Smooth muscle cell (in vitro differentiated cells): ENCODE results near the gene DHX38. TPM values are rescaled to one million over a fixed set of nuclear protein-coding genes. Genes with fewer than 3 reads are reported as not detected.

Source experiments
- DNase-seq: peaks from one replicate; lab custom pipeline; 2025; ENCODE audit not compliant: unreplicated experiment; lab: John Stamatoyannopoulos, UW
- H2AFZ ChIP-seq: fragments of 200-600 bp; sonication (generic); 2 replicates; pipeline ENCODE4 v1.6.0; 2016; ENCODE audit warnings: antibody characterized with exemption, low read depth, mild to moderate bottlenecking
- H3F3A ChIP-seq: fragments of 200-600 bp; sonication (generic); 2 replicates; pipeline ENCODE4 v1.6.0; 2017; ENCODE audit warnings: antibody characterized with exemption, low read depth
- H3K27ac ChIP-seq: fragments of 200-600 bp; sonication (generic); 2 replicates; pipeline ENCODE4 v1.5.1; 2016; ENCODE audit warnings: low read depth, mild to moderate bottlenecking
- H3K27me3 ChIP-seq: fragments of 200-600 bp; sonication (generic); 2 replicates; pipeline ENCODE4 v1.6.1; 2016; ENCODE audit warnings: low read depth, mild to moderate bottlenecking
- H3K36me3 ChIP-seq: fragments of 200-600 bp; sonication (generic); 2 replicates; pipeline ENCODE4 v1.5.1; 2016; ENCODE audit warnings: low read depth
- H3K4me1 ChIP-seq: fragments of 200-600 bp; sonication (generic); 2 replicates; pipeline ENCODE4 v1.5.1; 2016; ENCODE audit warnings: low read depth
- H3K4me2 ChIP-seq: fragments of 200-600 bp; sonication (generic); 2 replicates; pipeline ENCODE4 v1.6.0; 2016; ENCODE audit warnings: mild to moderate bottlenecking
- H3K4me3 ChIP-seq: fragments of 200-600 bp; sonication (generic); 2 replicates; pipeline ENCODE4 v1.5.1; 2016; ENCODE audit warnings: mild to moderate bottlenecking
- H3K79me2 ChIP-seq: fragments of 200-600 bp; sonication (generic); 2 replicates; pipeline ENCODE4 v1.6.0; 2016; ENCODE audit warnings: low read depth, mild to moderate bottlenecking
- H3K9ac ChIP-seq: fragments of 200-600 bp; sonication (generic); 2 replicates; pipeline ENCODE4 v1.6.0; 2016; ENCODE audit warnings: low read depth
- H3K9me3 ChIP-seq: fragments of 200-600 bp; sonication (generic); replicated peaks from 2 replicates; pipeline ENCODE4 v1.5.1; 2016; ENCODE audit warnings: low read depth
- H4K20me1 ChIP-seq: fragments of 200-600 bp; sonication (generic); 2 replicates; pipeline ENCODE4 v1.6.0; 2016; ENCODE audit warnings: low read depth
- CTCF ChIP-seq: fragments of 200-600 bp; sonication (generic); IDR thresholded peaks from 2 replicates; pipeline ENCODE4 v1.5.1; 2017; ENCODE audit warnings: borderline replicate concordance, mild to moderate bottlenecking, antibody characterized with exemption; ENCODE audit not compliant: insufficient read depth, poor library complexity, severe bottlenecking
- WGBS: methylation state at CpG from one replicate; pipeline ENCODE4 v1.1.7; 2016; ENCODE audit warnings: low lambda C conversion rate; 5-methylcytosine and 5-hydroxymethylcytosine counted together
- polyA plus RNA-seq: library from polyadenylated mRNA; unstranded; fragments of >200 nt; fragmentation: Nextera tagmentation; extraction: Ambion mirVana; gene quantifications from 2 replicates; pipeline ENCODE4 v1.2.1, GENCODE V29; 2016
- total RNA-seq: library from RNA; depleted of rRNA; stranded (reverse); fragments of >200 nt; gene quantifications from 2 replicates; pipeline ENCODE4 v1.2.3, GENCODE V29; 2014

The DHX38 gene
- total and polyA plus RNA-seq, 2 experiments from 2014 or later, result 30.8 to 45.4 TPM

DNA sequence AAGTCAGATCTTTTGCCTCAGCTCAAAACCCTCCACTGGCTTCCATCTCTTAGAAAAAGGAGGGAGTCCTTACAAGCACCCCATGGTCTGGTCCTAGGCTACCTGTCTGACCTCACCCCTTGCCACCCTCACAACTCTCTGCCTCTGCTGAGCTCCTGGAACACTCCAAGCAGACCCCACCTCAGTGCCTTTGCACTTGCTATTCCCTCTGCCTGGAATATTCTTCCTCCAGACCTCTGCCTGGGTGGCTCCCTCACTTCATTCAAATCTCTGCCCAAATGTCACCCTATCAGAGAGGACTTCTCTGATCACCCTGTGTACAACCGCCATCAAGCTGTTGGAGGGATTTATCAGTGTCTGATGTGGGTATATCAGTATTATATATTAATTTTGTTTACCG, 40.9 kb downstream of the DHX38 start:
- H3K36me3 ChIP-seq, result no peaks in the 10 kb centered on the region
- no peak overlapping the region for H2AFZ ChIP-seq
- no peak overlapping the region for H3K9ac ChIP-seq
- 91% methylated on average over 2 of the region's 2 CpGs for WGBS
- DNase-seq, result no peak
- H3F3A ChIP-seq, result no peaks in the 10 kb centered on the region
- no peaks in the 10 kb centered on the region for H4K20me1 ChIP-seq
- no peak for TF ChIP-seq CTCF
- no peaks in the 10 kb centered on the region for H3K27me3 ChIP-seq
- no peak overlapping the region for H3K4me2 ChIP-seq
- H3K27ac ChIP-seq, result no peak overlapping the region
- no peaks in the 10 kb centered on the region for H3K4me1 ChIP-seq
- H3K79me2 ChIP-seq, result no peaks in the 10 kb centered on the region
- no peak overlapping the region for H3K4me3 ChIP-seq
- H3K9me3 ChIP-seq, result no peaks in the 10 kb centered on the region

- Histone ChIP-seq H3K4me3 (no peak overlapping the region), H3K9me3 (no peaks in the 10 kb centered on the region), H3K79me2 (no peaks in the 10 kb centered on the region), H3K9ac (no peak overlapping the region), H3K27me3 (no peaks in the 10 kb centered on the region), H4K20me1 (no peaks in the 10 kb centered on the region), H3K4me2 (no peak overlapping the region), H3K4me1 (no peaks in the 10 kb centered on the region), H3K36me3 (no peaks in the 10 kb centered on the region), H2AFZ (no peak overlapping the region), H3F3A (no peaks in the 10 kb centered on the region), H3K27ac (no peak overlapping the region)
- DNase-seq, result no peak
- TF ChIP-seq CTCF, result no peak
- 96% methylated on average over 15 of the region's 15 CpGs for WGBS
These were observed 43.9 kb downstream of the DHX38 start for GRCh38 chr16:72137380-72138063.

- Histone ChIP-seq H3K79me2 (no peaks in the 10 kb centered on the region), H3K4me1 (no peaks in the 10 kb centered on the region), H3K4me2 (no peak overlapping the region), H3K9ac (no peak overlapping the region), H2AFZ (no peak overlapping the region), H3K9me3 (no peaks in the 10 kb centered on the region), H3F3A (no peaks in the 10 kb centered on the region), H3K36me3 (no peaks in the 10 kb centered on the region), H4K20me1 (no peaks in the 10 kb centered on the region), H3K4me3 (no peak overlapping the region), H3K27ac (no peak overlapping the region), H3K27me3 (no peaks in the 10 kb centered on the region)
- 93% methylated on average over 4 of the region's 4 CpGs for WGBS
- DNase-seq, result no peak
- TF ChIP-seq CTCF, result no peak
These were observed 44.5 kb downstream of the DHX38 start for GRCh38 chr16:72138064-72138572.

DNA sequence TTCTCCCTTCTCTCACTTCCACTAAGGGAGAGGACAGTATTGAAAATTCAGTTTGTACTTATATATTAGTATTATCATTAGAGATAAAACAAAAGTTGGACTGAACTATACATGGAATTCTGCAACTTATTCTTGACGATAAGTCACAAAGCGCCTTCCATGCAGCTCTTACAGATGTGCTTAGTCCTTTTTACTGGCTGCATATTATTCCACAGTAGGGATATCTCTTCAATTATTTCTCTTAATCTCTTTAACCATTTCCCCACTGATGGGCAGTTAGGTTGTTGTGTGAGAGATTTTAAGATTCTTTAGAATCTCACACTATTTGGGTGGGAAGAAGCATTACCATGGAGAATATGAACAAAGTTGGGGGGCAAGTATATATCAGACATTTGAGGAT, 46.3 kb downstream of the DHX38 start:
- H3K36me3 ChIP-seq, result no peaks in the 10 kb centered on the region
- DNase-seq, result no peak
- H4K20me1 ChIP-seq, result no peaks in the 10 kb centered on the region
- no peak overlapping the region for H3K4me3 ChIP-seq
- no peak overlapping the region for H3K4me2 ChIP-seq
- H3K27ac ChIP-seq, result no peak overlapping the region
- H3K9me3 ChIP-seq, result no peaks in the 10 kb centered on the region
- no peaks in the 10 kb centered on the region for H3K79me2 ChIP-seq
- no peaks in the 10 kb centered on the region for H3F3A ChIP-seq
- WGBS, result 97% methylated on average over 2 of the region's 2 CpGs
- H3K4me1 ChIP-seq, result no peaks in the 10 kb centered on the region
- H2AFZ ChIP-seq, result no peak overlapping the region
- TF ChIP-seq CTCF, result no peak
- H3K27me3 ChIP-seq, result no peaks in the 10 kb centered on the region
- no peak overlapping the region for H3K9ac ChIP-seq
